HG02840 (cell line): ENCODE data around the gene RTN4R.

Experiments
- ATAC-seq: cut with Tn5 transposase; IDR thresholded peaks from one replicate; pipeline ENCODE4 v1.9.1; 2021; ENCODE audit warnings: mild to moderate bottlenecking, moderate library complexity, moderate number of reproducible peaks; ENCODE audit not compliant: unreplicated experiment, low FRiP score

The RTN4R gene

DNA sequence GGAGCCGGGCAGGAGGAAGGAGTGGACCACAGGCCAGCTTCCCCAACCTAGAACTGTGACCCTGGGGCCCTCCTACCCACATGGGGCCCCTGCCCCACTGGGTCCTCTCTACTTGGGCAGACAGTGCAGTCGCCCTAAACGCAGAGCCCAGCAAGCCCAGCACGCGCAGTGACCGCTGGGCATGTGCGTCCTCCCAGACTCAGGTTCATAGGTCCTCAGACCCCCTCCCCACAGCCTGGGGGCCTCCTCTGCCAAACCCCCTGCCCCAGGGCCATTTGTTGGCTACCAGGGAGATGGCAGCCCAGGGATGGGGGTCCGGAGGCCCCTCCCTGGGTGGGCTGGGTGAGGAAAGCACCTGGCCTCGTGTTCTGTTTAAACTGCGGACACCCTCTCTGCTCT lies 23.9 kb downstream of the RTN4R start:
- no peak for ATAC-seq

DNA sequence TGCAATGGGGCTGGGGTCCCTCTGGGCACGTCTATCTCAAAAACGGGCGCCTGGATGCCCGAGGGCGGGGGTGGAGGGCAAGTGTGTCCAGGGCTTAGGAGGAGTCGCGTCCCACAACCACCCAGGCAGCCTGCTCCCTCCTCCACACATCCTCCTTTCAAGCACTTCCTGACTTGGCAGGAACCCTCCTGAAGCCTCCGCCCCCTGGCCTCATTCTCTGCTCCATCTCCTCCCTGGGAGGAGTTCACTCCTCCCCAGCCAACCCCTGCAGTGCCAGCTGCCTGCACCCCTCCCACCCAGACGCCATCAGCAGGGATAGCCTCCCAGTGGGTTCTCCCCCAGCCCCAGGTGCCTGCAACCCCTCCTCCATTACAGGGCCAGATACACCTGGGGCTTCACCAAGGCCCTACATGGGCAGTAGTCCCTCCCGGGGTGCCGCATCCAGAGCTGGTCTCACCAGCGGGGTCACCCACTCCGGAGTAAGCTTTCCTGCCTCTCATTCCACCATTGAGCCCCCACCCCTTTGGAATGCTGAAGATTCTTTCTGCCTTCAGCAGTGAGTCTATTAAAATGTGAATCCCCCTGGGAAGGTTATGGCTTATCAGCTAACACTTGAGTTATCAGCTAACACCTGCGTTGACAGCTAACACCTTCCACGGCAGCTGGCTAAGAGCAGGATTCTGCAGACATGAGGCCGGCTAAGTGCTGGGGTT lies 24.4 kb downstream of the RTN4R start:
- ATAC-seq: no peak

DNA sequence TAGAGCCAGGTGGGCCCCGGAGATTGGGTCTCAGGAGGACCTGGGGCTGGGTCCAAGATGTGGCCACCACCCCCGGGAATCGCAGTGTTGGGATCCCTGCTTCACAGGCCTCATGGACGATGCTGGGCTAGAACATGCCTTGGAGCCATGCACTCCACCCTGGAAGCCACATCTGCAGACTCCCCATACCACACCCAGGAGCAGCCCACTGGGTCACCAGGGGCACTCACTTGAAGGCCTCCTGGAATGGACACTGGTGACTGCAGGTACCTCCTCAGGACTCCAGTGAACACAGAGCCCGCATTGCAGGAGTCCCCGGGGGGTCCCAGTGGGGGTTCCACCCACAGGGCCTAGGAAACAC lies 25.0 kb downstream of the RTN4R start:
- no peak for ATAC-seq

DNA sequence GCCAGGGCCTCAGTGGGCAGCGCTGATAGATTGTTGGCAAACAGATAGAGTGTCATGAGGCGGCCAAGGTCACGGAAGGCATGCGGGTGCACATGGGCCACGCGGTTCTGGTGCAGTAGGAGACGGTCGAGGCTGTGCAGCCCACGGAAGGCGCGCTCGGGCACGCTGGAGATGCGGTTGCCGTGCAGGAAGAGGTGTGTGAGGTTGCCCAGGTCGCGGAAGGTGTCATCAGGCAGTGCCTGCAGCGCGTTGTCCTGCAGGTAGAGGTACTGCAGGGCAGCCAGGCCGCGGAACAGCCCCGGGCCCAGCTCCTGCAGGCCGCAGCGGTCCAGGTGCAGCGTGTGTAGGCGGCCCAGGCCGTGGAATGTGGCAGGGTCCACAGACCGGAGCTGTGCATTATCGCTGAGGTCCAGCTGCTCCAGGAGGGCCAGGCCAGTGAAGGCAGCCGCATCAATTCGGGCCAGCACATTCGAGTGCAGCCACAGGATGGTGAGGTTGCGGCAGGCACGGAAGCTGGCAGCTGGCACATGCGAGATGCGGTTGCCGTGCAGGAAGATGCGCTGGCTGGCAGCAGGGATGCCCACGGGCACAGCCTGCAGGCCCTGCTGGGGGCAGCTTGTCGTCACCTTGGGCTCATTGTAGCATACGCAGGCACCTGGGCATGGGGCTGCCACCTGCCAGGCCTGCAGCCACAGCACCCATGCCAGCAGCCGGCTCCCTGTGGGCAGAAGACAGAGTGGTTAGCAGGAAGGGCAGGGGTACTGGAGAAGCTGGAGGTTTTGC lies 25.5 kb downstream of the RTN4R start:
- no peak for ATAC-seq

DNA sequence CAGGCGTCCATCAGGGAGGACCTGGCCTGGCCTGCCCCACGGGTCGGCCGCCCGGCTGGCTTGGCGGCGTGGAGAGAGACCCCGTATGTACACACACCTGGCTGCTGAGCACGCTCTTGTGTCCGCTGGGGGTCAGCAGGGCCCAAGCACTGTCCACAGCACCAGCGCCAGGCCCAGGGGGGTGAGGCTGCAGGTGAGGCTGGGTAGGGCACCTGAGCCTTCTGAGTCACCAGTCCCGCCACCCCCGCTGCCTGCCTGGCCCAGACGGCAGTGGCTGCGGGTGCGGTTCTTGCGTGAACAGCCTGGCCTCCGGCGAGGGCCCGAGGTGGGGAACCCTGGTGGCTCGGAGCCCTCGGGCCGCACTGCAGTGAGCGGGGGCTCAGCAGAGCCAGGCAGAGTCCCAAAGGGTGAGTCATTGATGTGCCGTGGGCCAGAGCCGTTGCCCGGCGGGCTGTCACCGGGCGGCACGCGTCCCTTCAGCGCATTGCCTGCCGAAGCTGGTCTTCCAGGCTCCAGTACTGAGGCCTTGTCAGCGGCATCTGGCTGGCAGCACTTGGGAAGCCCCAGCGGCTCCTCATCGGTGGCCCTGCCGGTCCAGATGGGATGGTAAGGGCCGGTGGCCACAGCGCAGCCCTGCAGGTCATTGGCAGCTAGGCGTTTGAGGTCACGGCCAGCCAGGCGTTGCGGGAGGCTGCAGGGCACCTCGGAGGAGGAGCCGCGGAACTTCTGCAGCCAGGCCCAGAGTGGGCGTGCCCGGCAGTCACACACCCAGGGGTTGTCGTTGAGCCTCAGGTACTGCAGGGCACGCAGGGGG lies 26.3 kb downstream of the RTN4R start:
- no peak for ATAC-seq

DNA sequence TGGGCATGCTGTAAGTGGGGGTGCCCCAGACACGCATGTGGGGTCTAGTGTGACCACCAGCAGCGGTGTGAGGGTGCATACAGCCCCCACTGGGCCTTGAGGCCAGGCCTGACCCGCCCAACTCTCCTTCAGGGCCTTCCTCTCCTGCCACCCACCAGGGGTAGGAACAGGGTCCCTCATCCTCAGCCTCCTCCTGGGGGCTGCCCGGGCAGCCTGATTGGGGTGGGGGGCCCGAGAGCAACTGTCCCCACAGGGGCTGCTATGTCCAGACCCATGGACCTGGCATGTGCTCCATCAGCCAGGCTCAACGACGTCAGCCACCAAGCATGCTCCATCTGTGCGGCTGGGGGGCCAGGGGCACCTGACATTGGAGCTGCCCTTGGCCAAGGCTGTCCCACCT lies 27.2 kb downstream of the RTN4R start:
- ATAC-seq: no peak

DNA sequence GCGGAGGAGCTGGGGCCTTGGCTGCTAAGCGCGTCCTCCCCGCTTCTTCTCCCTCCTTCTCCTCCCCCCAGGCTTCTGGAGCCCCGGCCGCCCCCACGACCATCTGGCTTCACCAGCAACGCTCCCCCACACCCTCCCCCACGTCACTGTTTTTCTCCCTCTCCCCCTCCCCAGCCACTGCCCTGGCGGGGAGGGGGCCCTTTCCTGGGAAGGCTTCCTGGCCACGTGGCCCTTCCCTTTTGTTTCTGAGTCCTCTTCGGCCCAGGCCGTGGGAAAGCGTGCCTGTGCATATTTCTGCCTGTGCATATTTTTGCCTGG lies 27.7 kb downstream of the RTN4R start:
- ATAC-seq: no peak

DNA sequence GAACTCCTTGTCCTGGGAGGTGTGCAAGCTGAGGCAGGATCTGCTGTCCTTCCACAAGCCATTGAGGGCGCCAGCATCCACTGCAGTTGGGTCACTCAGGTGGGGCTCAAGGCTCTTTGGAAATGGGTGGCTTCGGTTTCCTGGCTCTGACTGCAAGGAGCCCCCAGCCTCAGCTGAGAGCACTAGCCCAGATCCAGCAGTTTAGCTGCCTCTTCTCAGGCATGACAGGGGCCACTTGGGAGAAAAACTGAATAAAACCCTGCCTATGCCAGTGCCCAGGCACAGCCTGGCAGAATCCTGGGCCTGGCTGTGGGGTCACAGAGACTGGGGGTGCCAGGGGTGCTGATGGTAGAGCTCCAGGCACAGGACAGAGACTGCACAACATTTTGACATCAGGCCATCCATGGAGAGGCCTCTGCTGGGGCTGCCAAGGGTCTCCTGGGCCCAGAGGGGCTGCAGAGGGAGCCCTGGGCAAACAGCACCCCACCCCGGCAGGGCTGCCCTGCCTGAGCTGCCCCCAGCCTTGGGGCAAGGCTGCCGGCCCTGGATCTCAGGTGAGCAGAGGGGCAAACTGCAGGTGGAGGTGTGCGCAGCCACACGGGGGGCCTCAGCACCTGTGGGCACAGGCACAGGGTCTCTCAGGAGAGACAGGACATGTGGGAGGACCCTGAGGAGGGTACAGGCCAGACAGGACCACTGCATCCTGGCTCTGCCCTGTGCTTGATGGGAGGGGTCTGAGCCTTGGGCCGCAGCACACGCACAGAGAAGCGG lies 28.3 kb downstream of the RTN4R start:
- ATAC-seq: no peak

DNA sequence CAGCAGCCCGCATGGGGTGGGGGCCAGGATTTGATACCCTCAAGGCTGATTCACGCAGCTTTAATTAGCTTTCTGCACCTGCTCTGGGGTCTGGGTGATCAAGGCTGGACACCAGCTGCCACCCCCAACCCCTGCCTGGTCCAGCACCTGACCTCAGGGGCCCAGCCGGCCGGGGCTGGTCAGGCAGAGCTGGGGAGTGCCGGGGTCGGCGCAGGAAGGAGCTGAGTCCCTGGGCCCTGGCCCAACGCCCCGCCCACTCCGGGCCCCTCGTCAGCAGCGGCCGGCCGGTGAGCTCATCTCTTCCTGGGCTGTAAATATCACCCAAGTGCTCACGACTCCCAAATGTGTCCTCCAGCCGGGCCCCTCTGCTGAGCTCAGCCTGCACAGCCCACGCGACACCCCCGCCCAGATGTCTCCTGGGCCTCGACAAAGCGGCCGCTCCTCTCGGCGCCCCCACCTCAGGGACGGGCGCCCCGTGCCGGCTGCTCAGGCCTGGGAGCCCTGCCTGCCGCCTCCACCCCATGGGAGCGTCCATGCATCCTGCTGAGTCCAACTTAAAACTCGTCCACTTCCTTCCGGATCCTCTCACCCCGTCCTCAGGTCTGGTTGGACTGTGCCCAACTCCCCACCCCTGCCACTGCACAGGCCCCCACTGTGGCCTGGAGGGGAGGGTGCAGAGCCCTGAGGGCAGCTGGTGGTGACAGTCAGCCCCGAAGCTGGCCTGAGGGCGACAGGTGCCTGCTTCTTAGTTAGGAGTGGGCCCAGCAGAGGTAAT lies 29.0 kb downstream of the RTN4R start:
- ATAC-seq: no peak

DNA sequence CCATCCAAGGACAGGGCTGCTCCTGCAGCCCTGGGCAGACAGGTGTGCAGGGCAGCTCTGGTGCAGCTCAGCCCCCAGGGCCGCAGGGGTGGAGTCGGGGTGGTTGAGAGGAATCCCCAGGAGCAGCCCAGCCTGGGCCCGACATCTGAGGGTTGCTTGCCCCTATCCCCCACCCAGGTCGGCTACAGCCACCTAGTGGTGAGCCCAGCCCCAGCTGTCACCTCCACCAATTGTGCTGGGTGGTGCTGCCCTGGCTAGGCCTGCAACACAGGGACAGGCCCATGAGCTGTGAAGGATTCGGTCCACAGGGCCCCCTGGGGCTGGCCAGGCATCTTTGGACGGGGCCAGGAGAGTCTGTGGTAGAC lies 29.6 kb downstream of the RTN4R start:
- no peak for ATAC-seq

DNA sequence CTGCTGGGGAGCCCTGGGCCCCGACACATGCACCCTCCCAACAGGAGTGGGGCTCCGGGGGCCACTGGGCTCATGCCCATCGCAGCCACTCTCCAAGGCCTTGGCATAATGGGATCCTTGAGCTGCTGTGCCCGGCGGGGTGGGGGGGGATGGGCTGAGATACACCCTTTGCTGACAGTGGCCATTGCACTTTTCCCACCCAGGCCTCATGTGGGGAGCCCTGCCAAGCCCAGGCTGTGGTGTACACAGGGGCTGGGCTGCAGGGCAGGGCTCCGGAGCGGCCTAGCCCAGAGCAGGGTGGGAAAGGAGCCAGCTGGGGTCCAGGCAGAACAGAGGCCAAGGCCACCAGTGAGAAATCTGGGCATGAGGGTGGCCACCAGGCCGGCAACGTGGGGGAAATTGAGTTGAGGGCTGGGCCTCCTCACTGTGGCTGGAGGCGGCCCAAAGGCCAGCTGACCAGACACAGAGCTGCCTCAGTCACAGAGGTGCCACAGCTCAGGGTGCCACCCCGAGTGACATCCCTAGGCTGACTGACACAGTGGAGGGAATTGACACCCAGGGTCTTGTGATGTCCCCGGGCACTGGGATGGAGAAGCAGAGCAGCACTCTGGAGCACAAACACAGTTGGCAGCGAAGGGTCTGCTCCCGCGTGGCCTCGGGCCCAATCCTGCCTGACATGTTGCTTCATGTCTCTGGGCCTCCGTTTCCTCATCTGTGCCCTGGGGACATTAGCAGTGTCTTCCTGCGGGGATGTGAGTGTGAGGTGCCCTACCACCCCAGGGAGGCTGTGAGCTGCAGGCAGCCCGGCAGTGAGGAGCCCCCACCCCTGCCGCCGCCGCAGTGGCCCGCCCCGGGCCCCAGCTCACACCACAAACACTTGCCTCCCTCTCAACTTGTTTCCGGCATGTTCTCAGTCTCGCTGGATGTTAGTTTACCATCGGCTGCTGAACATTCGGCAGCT lies 30.4 kb downstream of the RTN4R start:
- ATAC-seq: no peak

DNA sequence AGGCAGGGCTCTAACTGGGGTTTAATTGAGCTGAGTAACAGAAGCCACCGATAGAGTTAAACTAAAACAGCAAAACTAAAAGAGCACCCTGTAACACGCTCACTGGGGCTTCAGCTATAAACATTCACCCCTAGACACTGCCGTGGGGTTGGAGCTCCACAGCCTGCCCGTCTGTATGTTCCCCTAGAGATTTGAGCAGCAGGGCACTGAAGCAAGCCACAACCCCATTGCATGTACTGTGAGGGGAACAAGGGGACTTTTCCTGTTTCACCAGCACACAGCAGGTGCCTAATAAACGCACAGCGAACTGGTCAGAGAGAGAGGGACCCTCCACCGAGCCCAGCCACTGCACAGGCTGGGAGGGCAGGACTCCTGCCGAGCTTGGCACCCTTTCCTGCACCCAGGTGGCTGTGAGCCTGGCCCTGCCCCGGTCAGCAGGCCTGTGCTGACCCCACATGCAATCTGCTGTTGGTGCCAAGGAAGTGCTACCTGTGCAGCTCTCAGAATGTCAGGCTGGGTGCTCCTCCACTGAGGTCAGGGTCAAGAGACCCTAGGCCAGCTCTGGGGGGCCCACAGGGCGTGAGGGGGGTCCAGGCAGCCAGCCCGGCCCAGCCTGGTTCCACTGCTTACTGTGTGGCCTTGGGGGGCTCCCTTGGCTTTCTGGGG lies 31.9 kb downstream of the RTN4R start:
- ATAC-seq: no peak

DNA sequence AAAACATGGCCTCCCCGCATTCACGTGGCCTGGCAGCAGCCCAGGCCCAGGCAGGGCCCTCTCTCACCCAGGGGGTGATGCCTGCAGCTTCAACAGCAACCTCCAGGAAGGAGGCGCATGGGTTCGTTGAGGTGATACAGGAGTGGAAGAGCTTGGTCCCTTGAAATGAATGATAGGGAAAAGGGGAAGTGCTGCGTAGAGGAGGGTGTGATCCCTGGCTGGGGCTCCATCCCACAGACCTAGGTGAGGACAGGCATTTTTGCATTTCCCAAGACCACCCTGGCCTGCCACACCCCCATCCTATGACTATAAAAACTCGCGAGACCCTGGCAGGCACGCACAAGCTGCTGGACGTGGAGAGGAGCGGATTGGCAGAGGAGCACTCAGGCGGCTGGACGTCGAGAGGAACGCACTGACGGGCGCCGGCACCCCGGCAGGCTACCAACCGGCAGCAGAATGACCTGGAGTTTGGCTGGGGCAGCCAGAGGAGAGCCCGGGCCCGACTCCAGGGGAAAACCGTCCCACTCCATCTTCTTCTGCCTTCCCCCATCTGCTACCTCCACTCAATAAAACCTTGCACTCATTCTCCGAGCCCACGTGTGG lies 32.6 kb downstream of the RTN4R start:
- no peak for ATAC-seq

DNA sequence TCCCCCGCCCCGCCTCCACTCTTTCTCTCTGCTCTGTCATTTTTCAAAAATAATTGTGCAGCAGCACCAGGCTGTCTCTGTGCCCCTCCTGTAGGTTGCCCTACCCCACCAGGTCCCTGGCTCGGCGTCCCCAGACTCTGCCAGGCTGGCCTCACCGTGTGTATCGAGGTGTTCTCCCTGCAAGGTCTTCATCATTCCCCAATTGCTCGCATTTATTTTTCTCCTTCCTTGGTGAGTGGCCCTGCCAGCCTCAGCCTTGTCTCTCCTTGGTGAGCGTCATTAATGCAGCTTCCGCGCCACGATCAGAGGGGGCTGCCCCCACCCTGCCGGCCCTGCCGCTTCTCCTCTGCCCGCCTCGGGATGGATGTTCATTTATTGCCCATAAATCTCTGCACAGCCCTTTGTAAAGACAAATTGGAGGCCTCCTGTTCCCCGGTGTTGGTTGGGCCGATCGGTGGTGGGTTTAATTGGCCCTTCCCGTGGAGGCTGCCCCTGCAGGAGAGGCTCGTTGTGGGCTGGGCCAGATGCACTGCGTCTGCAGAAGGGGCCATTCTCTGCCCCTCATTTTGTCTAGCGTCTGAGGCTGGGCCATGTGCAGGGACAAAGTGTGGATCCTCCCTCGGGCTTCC lies 33.2 kb downstream of the RTN4R start:
- no peak for ATAC-seq

DNA sequence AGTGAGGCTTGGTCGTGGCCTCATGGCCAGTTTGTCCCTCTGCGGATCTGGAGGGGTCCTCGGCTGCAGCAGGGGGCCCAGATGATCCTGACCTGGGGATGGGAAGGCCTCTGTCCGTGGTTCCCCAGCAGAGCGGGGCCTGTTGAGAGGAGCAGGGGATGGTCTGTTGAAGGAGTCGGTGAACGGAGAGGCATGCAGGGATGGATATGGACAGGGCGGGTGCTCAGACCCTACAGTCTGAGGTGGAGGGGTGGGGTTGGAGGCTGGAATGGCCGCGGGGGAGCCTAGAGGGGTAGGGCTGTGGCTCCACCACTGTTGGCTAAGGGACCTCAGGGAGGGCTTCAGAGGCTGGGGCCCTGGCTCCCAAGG lies 33.8 kb downstream of the RTN4R start:
- ATAC-seq: no peak

DNA sequence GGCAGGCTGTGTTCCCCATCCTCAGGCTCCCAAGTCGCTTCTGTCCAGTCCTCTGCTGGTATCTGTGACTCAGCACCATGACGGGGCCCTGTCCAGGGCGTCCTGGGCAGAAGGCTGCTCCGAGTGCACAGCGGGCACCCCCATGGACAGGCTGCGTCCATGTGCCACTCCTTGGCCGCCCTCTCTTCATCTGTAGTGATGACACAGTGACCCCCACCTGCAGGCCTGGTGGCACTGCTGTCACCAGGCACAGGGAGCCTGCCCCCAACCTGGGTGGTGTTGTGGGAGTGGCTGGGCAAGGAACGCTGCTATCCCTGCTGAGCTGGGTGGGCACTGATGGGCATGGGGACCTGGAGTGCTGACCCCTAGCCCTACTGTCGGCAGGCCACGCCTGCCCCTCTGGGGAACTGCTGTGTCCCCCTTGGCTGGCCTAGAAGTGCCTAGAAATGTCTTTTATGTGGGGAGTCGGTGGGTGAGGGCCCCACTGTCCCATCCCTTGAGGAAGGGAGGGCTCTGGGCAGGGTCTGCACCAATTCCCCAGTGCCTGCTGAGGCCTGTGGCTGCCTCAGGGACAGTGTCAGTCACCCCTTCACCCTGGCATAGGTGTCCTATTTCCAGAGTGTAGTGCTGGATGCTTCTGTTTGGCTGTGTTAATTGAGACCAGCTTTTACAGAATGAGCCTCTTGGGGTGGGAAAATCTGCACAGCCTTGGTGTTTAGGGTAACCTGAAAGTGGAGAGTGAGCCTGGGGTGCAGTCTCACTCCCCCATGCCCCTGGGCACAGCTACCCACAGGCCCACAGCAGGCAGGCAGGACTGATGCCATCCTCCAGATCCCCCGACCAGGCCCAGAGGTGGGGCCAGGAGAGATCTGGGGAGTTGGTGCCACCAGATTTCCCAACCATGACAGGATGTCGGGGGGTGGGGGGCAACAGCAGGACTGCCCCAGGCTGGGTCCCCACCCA lies 34.5 kb downstream of the RTN4R start:
- ATAC-seq: no peak

DNA sequence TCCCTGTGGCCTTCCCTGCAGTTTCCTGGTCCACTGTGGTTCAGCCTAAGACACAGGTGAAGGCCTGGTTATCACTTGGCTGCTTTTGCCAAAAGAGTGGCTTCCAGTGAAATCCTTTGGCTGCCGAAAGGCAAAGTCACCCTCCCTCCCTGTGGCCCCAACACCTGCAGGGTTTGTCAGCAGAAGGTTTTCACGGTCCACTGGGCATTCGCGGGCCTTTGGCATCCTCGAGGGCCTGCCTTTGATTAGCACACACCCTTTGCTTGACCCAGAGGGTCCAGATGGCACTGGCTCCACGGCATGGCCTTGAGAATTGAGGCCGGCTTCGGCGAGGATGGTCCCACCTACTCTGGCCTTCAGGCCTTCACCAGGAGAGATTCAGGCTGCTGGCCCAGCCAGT lies 35.3 kb downstream of the RTN4R start:
- no peak for ATAC-seq
